Fibroblast of peridontal ligament (primary cell): ENCODE data around the gene CANT1.

Source experiments
- DNase-seq: peaks from one replicate; pipeline ENCODE4 v3.0.0-alpha.2; 2010; ENCODE audit errors: extremely low read depth

Gene CANT1

GRCh38 chr17:79009397-79010303, at the start of gene CANT1:
Gene CANT1 (minus strand): TSS chr17:79009764. CDS start chr17:78997622, 12,142 bp downstream.
- peak; percentile 80 for DNase-seq

DNA sequence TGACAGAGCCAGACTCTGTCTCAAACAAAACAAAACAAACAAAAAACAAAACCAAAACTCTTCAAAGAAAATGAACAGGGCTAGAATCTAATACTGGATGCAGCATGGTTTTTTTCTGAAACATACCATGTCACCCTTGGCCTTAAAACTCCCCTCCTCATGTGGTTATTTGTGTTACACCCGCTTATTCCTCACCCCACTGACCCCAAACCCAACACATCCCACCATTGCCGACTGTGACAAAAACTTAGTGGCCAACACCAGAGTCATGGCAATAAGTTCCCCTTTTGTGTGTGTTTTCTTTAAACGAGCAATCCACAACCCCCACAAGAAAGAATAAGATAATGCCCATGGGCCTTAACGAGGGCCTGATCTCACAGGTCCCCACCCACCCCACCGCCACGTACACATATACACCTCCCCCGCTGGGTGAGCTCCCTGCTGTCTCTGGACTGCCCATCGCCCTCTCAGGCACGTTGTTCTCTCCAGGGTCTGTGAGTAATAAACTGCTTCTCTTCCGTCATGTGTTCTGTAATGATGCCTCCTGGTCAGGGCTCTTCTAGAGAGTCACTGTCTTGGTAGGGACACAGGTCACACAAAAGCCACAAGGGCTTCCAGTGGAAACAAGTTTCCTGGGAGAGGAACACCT, 48.3 kb upstream of the CANT1 start:
- DNase-seq = no peak

DNA sequence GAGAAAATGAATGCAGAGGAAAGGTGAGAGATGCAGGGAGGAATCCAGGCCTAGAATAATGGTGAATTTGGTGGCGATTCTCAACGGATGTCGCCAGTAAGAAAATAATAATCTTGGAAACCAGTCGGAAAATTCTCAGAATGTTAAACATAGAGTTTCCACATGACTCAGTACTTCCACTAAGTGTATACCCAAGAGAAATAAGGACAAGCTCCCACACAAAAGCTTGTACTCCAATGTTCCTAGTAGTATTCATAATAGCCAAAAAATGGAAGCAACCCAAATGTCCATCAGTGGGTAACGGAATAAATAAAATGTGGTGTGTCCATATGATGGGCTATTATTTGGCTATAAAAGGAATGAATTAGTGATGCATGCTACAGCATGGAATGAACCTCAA, 45.6 kb upstream of the CANT1 start:
- peak; percentile 23 for DNase-seq

- DNase-seq = no peak
These were observed 44.8 kb upstream of the CANT1 start for GRCh38 chr17:79054200-79054960.

DNA sequence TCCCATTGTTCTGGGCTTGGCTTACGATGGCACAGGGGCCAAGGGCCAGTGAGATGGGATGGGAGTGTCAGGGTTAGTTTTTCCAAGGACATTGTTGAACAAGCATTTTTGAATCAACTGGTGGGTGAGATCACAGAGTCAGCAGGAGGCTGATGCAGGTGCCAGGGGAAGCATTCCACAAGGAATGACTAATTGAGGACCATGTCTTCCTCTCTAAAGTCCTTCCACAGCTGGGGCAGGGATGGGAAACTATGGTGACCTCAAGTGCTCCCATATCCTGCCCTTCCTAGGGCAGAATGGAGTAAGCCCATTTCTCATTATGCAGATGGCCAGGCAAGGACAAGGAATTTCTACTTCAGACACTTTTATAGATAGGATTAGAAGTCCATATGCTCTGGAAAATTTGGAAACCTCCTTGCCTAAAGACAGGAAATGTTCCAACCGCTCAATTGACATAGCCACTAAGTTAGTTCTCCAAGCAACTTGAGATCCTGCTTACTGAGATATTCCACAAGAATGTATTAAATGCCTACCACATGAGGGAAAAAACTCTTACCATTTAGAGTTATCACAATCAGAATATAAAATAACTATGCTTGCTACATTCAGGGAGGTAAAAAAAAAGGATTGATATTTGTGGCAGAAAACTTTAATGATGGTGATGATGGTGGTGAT, 43.8 kb upstream of the CANT1 start:
- DNase-seq = peak; percentile 53

DNA sequence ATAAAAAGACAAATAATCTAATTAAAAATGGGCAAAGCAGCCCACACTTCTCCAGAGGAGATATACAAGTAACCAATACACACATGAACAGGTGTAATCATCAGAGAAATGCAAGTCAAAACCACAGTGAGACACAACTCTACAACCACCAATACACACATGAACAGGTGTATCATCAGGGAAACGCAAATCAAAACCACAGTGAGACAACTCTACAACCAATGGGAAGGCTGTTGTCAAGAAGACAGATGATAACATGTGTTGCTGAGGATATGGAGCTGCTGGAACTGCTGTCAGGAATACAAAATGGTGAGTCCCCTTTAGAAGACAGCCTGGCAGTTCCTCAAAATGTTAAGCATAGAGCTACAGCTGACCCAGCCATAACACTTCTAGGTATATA, 42.6 kb upstream of the CANT1 start:
- no peak for DNase-seq

GRCh38 chr17:79051306-79051705, 41.7 kb upstream of the CANT1 start:
- DNase-seq = no peak

- no peak for DNase-seq
These were observed 41.0 kb upstream of the CANT1 start for GRCh38 chr17:79050551-79050950.

GRCh38 chr17:79049821-79050220, 40.3 kb upstream of the CANT1 start:
- no peak for DNase-seq

- no peak for DNase-seq
These were observed 39.5 kb upstream of the CANT1 start for GRCh38 chr17:79048826-79049755.

DNA sequence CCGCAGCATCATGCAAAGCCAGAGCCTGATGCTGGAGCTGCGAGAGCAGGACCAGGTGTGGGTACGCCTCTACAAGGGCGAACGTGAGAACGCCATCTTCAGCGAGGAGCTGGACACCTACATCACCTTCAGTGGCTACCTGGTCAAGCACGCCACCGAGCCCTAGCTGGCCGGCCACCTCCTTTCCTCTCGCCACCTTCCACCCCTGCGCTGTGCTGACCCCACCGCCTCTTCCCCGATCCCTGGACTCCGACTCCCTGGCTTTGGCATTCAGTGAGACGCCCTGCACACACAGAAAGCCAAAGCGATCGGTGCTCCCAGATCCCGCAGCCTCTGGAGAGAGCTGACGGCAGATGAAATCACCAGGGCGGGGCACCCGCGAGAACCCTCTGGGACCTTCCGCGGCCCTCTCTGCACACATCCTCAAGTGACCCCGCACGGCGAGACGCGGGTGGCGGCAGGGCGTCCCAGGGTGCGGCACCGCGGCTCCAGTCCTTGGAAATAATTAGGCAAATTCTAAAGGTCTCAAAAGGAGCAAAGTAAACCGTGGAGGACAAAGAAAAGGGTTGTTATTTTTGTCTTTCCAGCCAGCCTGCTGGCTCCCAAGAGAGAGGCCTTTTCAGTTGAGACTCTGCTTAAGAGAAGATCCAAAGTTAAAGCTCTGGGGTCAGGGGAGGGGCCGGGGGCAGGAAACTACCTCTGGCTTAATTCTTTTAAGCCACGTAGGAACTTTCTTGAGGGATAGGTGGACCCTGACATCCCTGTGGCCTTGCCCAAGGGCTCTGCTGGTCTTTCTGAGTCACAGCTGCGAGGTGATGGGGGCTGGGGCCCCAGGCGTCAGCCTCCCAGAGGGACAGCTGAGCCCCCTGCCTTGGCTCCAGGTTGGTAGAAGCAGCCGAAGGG, 38.6 kb upstream of the CANT1 start:
- DNase-seq = no peak

DNA sequence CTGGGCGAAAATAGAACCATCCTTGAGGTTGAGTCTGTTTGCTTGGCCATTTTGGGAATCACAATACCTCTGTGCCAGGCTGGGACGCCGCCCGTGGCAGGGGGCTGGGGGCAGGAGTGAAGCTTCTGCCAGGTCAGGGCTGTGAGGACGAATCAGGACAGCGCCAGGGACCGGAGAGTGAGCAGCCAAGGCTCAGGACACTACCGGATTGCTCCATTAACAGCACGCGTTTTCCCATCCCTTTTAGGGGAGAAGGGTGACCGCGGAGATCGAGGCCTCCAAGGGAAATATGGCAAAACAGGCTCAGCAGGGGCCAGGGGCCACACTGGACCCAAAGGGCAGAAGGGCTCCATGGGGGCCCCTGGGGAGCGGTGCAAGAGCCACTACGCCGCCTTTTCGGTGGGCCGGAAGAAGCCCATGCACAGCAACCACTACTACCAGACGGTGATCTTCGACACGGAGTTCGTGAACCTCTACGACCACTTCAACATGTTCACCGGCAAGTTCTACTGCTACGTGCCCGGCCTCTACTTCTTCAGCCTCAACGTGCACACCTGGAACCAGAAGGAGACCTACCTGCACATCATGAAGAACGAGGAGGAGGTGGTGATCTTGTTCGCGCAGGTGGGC, 37.8 kb upstream of the CANT1 start:
- no peak for DNase-seq

DNA sequence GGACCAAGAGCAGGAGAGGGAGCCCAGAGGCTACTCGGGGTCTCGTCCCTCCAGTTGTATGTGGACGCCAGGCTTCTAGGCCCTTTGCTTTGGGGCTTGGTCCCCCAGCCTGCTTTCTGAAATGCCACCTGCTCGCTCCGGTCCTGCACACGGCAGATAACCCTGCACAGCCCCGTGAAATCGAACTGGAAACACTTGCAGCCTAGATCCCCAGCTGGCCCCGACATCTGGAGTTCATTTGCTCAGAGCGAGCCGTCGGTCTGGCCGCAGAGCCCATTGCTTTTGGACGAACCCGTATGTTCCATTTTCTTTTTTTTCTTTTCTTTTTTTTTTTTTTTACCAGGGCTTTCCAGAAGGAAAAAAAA, 37.3 kb upstream of the CANT1 start:
- DNase-seq = peak; percentile 80

DNA sequence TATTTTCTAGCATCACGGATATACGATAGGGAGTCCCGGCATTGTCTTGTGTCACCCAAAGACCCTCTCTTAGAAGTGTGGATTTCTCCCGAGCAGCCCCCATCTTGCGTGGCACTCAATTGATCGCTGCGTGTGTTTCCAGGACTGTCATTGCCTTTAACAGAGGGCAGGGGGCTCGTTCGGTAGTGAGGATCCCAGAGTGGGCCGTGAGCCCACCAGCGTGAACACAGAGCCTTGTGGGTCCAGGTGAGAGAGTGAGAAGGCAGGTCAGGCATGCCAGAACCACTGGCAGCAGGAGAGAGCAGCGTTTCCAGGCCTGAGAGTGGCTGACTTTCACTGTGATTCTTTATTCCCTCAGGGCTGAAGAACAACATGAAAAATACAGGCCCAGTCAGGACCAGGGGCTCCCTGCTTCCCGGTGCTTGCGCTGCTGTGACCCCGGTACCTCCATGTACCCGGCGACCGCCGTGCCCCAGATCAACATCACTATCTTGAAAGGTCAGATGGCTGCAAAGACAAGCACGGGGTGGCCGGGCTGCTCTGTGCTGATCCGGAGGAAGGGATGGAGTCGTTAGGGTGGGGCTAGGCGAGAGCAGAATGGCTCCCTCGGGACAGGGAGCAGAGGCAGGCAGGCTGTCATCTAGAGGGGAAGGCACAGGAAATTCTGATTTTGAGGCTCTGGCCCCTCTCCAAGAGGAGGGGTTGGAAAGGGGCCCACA, 36.8 kb upstream of the CANT1 start:
- DNase-seq = no peak

DNA sequence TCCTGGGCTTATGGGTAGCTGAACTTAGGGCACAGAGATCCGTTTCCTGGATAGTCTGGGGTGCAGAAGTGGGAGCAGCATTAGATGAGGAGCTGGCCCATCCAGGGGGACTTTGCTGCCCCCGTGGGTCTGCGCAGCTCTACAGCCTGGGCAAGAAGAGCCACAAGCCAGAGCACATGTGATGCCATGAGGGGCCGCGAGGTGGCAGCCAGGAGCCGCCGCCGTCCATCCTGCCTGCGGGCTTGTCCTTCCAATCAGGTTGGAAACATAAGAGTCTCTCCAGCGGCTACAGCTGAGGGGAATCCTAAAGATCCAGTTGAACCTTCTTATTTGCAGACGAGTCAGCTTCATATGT, 36.3 kb upstream of the CANT1 start:
- peak; percentile 73 for DNase-seq

DNA sequence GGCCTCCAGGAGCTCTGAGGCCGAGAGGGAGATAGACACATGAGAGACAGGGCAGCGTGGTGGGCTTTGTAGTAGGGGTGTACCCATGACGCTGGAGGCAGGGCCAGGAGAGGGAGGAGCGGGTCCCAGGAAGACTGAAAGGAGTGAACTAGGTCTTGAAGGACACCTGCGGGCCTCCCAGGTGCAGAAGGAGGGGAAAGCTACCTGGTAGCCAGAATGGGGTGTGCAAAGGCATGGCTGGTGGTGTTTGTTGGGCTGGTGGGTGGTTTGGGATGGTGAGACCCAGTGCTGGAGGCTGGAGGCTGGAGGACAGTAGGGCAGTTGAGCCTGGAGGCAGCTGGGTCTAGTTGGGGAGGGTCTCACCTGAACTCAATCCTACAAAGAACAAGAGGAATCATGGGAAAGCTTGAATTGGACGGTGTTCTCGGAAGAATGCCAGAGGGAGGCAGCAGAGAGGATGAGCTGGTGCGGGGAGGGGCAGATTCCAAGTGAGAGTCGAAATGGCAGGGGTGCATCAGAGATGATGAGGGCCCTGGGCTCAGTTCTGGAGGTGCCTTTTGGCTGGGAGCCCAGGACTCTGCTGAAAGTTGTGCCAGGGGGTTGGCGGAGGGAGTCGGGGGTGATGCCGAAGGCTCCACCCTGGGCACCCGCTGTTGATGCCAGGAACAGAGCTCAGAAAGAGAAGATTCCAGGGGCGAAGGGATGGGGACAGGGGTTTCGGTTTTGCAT, 35.6 kb upstream of the CANT1 start:
- no peak for DNase-seq

GRCh38 chr17:79044462-79044861, 34.9 kb upstream of the CANT1 start:
- no peak for DNase-seq

- DNase-seq = no peak
These were observed 34.4 kb upstream of the CANT1 start for GRCh38 chr17:79043931-79044320.
